Muscle of back (tissue), 11 donors: ENCODE data around the gene KCND3. TPM values are rescaled to one million over a fixed set of nuclear protein-coding genes. Genes with fewer than 3 reads are reported as not detected.

Experiments used
- DNase-seq, 3 donors: peaks; one replicate each; pipeline versions ENCODE4 v3.0.0 to v3.0.0-alpha.2; 2013
- polyA plus RNA-seq, 10 donors: library from polyadenylated mRNA; unstranded; fragments of 120-200 nt; gene quantifications; one replicate each; pipeline ENCODE4 v1.2.1, GENCODE V29; 2013; ENCODE audit not compliant: insufficient read length in 10 of 10

The KCND3 gene
- polyA plus RNA-seq, 10 donors, result 1.0 to 2.3 (median 1.4) TPM

DNA sequence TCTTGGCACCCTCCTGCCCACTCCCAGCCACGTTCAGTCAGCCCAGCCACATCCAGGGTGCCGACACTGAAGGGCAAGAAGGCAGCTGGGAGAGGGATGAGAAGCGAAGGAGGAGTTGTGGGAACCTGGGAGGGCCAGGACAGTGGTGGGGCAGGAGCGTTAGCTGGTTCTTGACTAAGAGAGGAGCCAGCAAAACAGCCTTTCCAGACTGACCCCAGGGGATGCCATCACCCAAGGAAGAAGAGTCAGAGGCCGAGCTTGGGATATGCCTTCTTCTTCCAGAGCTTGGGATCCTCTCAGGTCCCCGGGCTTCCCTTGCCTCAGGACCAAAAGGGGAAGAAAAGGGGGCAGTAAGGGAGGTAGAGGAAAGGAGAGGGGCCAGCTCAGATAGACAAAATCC, 257.5 kb downstream of the KCND3 start:
- DNase-seq, result no peak

DNA sequence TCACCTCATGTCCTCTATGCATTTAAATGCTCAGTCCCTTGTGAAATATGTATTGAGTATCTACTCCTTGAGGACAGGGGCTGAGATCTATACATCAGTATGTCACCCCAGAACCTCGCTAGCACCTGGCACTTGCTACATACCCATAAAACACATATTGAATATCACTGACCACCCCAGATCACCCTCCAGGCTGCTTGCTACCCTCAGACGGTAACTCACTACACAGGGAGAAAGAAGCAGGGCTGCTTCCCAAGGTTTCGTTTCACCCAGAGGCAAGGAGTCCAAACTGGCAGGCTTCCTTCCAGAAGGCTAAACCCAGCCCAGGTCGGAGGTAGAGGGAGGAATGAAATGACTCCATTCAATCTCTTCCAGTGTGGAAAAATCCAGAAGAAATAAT, 258.8 kb downstream of the KCND3 start:
- DNase-seq, result no peak

DNA sequence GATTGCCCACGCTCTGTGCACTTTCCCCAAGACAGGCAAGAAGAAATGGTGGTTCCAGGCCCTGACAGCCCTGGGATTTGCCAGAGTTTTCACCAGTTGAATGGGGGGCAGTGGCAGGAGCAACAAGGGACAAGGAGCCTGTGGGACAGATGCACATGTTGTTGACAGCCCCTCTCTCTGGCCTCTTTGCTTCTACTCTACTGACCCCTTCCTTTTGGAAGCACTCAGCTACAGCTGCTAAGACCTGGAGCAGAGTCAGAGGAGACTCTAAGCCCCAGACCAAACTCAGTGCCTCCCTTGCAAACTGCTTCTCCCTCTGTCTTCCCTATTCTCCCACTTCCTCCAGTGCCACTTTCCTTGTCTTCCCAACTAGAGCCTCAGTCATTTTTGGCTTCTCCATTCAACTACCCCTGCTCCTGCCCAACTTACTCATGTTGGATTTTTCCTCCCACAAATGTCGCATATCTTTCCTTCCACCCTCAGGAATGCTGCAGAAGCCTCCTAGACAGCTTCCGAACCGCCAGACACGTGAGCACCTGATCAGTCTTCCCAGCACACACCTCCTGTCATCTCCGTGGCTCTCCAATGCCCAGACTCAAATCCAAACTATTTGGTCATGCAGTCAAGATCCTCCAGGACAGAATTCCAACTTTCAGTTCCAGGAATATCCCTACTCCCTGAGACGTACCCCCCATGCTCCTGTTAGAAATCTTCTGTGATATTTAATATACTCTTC, 259.4 kb downstream of the KCND3 start:
- DNase-seq, result peak in 1 of 3 donors; percentile 78

DNA sequence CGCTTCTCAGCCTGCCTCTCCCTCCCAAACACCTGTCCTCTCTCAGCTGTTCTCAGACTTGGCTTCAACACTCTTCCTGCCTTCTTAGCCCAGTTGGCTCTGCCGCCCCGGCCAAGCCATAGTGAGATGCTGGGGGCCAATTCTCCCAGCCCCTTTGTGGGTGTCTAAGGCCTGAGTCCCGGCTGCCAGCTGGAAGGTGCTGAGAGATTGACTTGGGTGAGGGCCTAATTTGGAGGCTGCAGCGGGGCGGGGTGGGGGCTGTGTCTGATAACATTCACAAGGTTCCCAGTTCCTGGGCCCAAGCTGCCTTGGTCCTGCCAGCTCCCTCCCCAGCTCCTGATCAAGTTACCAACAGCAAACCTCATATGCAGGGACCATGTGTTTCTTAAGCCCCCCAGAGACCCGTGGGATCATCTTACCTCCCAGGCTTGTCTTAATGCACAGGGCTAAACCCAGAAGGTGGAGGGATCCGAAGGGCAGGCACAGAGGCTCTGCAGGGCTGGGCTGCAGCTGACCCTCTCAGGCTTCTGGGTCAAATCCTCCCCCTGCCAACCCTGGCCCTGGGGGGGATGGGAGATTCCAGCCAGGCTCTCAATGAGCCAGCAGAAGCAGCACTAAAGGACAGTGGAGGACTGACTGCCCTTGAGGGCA, 260.1 kb downstream of the KCND3 start:
- DNase-seq, result peak in 2 of 3 donors; percentile 69 to 80

DNA sequence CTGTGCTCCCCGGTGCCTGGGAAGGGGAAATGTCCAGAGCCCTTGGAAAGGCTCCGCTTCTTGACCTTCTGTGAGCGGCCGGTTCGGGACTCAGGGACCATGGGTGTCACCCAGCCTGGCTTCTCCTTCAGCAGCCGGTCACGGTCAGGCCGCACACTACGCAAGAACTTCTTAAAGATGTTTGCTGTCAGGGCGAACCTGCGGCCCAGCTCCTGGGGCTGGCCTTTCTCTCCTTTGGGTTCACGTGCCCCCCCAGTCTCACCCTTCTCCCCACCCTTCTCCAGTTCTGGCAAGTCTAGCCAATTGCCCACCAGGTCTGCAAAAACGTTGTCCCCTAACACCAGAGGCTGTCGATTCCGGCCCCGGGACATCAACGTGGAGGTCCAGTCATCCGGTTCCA, 262.4 kb downstream of the KCND3 start:
- DNase-seq, result no peak

DNA sequence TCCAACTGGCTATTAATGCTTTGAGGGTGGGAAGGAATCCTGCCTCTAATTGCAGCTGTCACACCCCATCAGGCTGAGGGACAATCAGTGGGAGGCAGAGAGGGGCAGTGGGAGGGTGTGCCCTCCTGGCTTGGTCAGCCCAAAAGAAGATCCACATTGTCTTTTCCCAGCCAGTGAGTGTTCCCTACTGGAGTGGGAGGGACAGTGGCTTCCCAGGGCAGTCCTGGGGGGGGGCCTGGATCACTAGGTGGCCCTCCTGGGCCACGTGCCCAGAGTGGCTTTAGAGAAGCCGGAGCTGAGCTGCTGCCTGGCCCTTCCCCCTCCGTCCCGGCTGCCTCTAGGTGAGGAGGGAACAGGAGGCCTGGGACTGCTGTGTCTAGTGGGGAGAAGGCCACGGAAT, 264.3 kb downstream of the KCND3 start:
- peak in 2 of 3 donors; percentile 57 to 71 for DNase-seq

DNA sequence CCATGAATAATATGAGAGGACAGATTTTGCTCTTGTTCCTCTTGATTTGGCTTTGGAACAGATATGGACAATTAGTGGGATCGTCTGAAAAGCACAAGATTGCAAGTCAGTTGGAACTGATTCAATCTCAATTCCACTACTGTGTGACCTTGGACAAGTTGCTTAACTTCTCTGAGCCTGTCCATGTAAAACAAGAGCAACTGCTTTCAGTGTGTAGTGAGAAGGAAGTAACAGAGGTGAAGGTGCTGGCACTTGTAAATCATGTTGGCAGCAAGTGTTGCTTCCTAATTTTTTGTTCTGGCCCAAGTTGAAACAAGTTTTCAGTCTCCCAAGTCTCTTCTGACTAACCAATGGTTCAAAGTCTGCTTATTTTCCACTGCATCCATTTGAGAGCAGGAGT, 265.6 kb downstream of the KCND3 start:
- no peak for DNase-seq

DNA sequence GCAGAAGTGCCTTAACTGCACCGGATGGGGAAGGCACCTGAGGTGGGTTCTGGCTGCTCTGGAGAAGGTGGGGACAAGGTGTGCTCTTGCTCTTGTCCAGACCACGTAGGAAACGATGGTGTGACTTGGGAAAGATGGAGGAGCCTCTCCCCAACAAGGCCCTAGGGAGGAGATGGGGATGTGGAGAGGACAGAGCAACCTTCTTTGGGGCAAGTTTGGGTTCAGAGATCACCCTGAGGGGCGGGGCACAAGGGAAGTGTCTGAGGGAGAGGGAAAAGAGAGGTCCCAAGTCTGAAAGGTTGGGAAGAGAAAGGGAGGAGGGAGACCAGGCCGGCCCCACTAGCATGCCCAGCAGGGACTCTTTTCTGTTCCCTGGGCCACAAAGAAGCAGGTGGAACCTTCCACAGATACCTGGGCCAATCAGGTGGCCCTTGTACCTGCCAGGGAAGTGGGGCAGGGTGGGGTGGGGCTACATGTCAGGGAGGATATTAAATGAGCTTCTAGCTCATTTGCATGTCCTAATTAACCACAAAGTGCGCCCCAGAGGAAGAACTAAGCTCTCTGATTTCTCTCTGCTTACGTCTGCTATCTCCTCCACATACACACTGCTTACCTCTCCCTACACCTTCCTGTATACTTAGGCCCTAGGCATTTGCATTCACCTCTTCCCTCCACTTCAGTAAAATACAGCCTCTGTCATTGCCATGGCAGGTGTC, 266.2 kb downstream of the KCND3 start:
- DNase-seq, result no peak

DNA sequence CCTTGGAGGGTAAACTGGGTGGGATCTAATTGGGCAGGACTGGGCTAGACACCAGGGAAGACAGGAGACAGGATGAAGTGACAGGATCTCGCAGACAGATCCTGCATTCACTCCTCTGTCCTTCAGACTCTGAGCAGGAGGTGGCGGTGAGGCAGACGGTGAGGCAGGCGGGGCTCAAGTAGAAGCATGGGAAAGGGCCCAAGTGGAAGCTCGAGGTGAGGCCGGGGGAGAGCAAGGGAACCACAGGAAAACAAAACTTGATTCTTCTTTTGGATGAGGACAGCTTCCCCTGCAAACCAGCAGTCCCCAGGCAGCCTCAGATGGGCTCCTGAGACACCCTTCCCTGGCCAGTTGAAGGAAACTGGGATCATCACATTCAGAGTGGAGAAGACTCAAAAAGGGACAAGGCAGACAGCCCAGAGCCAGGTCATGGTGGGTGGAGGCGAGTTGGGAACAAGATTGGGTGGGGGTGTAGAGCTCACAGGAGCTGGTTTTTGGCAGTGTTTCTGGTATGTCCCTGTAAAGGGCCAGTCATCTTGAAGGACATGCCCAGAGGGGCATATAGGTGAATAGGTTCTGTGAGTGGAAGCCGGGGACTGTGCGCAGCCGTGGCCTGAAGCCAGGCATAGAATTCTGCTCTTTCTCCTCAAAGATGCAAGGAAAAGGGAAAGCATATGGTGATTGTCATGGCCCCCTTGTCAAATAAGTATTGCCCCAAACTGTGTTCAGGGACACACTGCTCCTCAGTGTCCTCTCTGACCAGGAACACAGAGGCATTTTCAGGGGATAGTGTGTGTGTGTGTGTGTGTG, 268.3 kb downstream of the KCND3 start:
- DNase-seq, result no peak

Other genes with a start within 250 kb of the KCND3 start
- 10 to 100 TPM; 10.5 to 16.8 (median 11.3) TPM for gene DDX20, start 233.8 kb downstream of the KCND3 start, polyA plus RNA-seq